Chondrocyte (in vitro differentiated cells): ENCODE results near the gene SOBP. TPM values are rescaled to one million over a fixed set of nuclear protein-coding genes. Genes with fewer than 3 reads are reported as not detected.

Source experiments
- DNase-seq: peaks from one replicate; pipeline ENCODE4 v3.0.0; 2021; ENCODE audit warnings: mixed read lengths, low spot score
- H3K27ac Mint-ChIP-seq: one replicate; pipeline ENCODE4 v1.8.0; 2021; ENCODE audit warnings: mild to moderate bottlenecking, moderate library complexity, mixed read lengths; ENCODE audit not compliant: unreplicated experiment
- H3K27me3 Mint-ChIP-seq: 2 replicates; pipeline ENCODE4 v1.8.0; 2021; ENCODE audit warnings: low read depth, mixed read lengths
- H3K36me3 Mint-ChIP-seq: 2 replicates; pipeline ENCODE4 v1.8.0; 2021; ENCODE audit warnings: low read depth, mixed read lengths
- H3K4me1 Mint-ChIP-seq: 2 replicates; pipeline ENCODE4 v1.8.0; 2021; ENCODE audit warnings: low read depth, mild to moderate bottlenecking, mixed read lengths
- H3K4me3 Mint-ChIP-seq: one replicate; pipeline ENCODE4 v1.8.0; 2021; ENCODE audit warnings: mild to moderate bottlenecking, moderate library complexity, mixed read lengths; ENCODE audit not compliant: unreplicated experiment
- H3K9me3 Mint-ChIP-seq: 2 replicates; pipeline ENCODE4 v1.8.0; 2021; ENCODE audit warnings: low read depth, mixed read lengths
- CTCF ChIP-seq: fragments of 200-600 bp; sonication (generic); IDR thresholded peaks from 2 replicates; pipeline ENCODE4 v1.5.0; 2021; ENCODE audit warnings: antibody characterized with exemption, mild to moderate bottlenecking, moderate library complexity
- total RNA-seq: library from RNA; stranded (reverse); gene quantifications from 3 replicates; pipeline ENCODE4 v1.2.1, GENCODE V29; 2021

SOBP gene
- total RNA-seq, 1 donor from 2014 or later: 6.6 TPM

DNA sequence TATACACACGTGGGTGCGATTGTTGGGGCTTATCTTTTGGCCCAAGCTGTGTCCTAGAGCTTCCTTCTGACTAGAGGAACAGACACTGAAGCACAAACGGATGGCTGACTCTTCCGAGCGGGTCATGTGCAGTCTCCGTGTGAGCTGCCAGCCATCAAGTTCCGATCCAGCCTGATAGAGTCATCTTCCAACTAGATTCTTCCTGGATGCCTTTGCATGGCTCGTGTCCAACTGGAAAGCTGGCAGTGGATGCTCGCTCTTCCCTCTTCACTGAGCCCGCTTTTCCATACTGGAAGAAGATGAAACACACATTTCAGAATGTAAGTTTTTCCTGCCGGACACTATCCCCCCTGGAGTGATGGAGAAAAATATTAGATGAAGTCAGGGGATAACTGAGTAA is 186.1 kb downstream of the SOBP start:
- Mint-ChIP-seq H3K27ac (no peak overlapping the region), H3K9me3 (no peaks in the 10 kb centered on the region), H3K4me3 (no peak overlapping the region), H3K27me3 (no peaks in the 10 kb centered on the region), H3K4me1 (peaks cover 10% of the 10 kb centered on the region), H3K36me3 (no peaks in the 10 kb centered on the region)
- no peak for TF ChIP-seq CTCF
- no peak for DNase-seq

DNA sequence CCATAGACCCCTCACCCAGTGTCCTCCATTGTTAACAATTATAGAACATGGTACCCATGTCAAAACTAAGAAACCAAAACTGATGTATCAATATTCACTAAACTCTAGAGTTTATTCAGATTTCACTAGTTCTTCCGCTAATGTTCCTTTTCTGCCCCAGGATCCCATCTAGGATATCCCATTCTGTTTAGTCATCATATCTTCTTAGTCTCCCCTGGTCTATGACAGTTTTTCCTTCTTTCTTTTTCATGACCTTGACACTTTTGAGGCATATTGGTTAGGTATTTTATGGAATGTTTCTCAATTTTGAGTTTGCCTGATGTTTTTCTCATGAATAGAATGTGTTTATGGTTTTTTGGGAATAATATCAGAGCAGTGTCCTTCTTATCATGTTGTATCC is 187.5 kb downstream of the SOBP start:
- no peak overlapping the region for H3K27ac Mint-ChIP-seq
- no peaks in the 10 kb centered on the region for H3K9me3 Mint-ChIP-seq
- H3K27me3 Mint-ChIP-seq: no peaks in the 10 kb centered on the region
- H3K4me3 Mint-ChIP-seq: no peak overlapping the region
- no peak for TF ChIP-seq CTCF
- H3K4me1 Mint-ChIP-seq: peaks cover 10% of the 10 kb centered on the region
- H3K36me3 Mint-ChIP-seq: no peaks in the 10 kb centered on the region
- DNase-seq: no peak

DNA sequence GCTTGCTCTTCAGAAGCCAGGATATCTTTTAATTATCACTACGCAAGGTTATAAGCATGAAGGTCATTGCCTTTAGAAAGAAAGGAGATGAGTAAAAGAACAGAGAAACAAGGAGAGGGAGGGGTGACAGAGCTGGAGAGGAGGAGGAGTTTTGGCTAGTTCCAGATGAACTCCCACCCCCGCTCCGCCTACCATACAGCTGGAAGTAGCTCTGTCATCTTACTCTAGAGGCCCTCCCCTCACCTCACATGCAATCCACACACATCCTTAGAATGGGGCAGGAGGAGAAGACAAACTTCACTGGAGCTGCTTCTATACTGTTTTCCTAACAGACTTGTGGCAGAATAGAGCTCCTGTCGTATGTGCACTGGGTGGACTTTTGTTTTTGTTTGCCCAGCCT is 189.5 kb downstream of the SOBP start:
- peaks cover 9% of the 10 kb centered on the region for H3K9me3 Mint-ChIP-seq
- TF ChIP-seq CTCF: no peak
- no peaks in the 10 kb centered on the region for H3K27me3 Mint-ChIP-seq
- H3K27ac Mint-ChIP-seq: no peak overlapping the region
- H3K4me1 Mint-ChIP-seq: peaks cover 10% of the 10 kb centered on the region
- no peaks in the 10 kb centered on the region for H3K36me3 Mint-ChIP-seq
- H3K4me3 Mint-ChIP-seq: no peak overlapping the region
- DNase-seq: no peak

DNA sequence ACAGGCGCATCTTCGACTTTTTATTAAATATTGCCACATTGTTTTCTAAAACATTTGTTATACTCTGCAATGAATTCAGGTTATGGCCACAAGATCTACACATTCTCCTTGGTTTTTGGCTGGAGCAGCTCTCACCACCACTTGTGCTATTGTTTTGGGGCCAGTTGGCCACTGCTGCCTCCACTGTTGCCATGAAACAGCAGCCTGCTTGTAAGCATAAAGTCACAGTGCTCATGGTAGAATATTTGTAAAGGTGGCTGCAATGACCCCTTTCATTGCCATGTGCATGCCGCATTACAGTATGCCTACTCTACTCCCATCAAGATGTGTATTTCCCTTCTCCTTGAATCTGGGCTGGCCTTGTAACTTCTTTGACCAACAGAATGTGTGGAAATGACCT is 192.8 kb downstream of the SOBP start:
- no peak overlapping the region for H3K27ac Mint-ChIP-seq
- no peak overlapping the region for H3K4me3 Mint-ChIP-seq
- DNase-seq: no peak
- H3K4me1 Mint-ChIP-seq: no peaks in the 10 kb centered on the region
- no peaks in the 10 kb centered on the region for H3K27me3 Mint-ChIP-seq
- H3K36me3 Mint-ChIP-seq: no peaks in the 10 kb centered on the region
- no peak for TF ChIP-seq CTCF
- H3K9me3 Mint-ChIP-seq: peaks cover 12% of the 10 kb centered on the region

GRCh38 chr6:107683183-107683582 is 193.3 kb downstream of the SOBP start:
- no peak for TF ChIP-seq CTCF
- Mint-ChIP-seq H3K27ac (no peak overlapping the region), H3K27me3 (no peaks in the 10 kb centered on the region), H3K4me3 (no peak overlapping the region), H3K9me3 (peaks cover 12% of the 10 kb centered on the region), H3K36me3 (no peaks in the 10 kb centered on the region), H3K4me1 (no peaks in the 10 kb centered on the region)
- DNase-seq: no peak
